GM21737 (cell line): ENCODE data around the gene ABITRAM.
"Not testable (repeated sequence)": the region's sequence is repeated elsewhere in the genome, so short reads cannot be mapped to it uniquely, and the experiment has no call there.

ENCODE experiments used
- ATAC-seq: cut with Tn5 transposase; IDR thresholded peaks from one replicate; pipeline ENCODE4 v1.9.1; 2021; ENCODE audit warnings: mild to moderate bottlenecking, moderate library complexity; ENCODE audit not compliant: unreplicated experiment

Gene ABITRAM

GRCh38 chr9:108928386-108928785 lies 5.8 kb upstream of the ABITRAM start:
- ATAC-seq, result no peak

DNA sequence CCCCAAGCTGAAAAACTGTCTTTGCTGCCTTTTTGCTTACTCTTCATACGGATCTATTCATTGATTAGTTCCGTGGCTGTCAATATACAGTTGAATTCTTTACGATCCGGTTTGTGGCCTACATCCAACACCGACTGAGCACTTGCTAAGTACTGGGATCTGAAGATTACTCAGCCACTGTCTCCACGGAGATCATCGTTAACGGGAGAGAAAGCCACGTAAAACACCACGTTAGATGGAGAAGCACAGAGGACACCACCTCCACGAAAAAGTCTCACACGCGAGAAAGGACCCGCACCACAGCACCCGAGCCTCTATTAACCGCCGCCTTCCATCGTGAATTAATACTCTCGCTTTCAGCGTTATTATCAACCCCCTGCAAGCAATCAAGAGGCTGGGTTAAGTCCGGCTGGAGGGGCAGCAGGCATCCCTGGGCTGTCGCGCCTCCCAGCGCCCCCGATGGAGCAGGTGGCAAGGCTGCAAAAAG lies 926 bp upstream of the ABITRAM start:
- ATAC-seq, result no peak

DNA sequence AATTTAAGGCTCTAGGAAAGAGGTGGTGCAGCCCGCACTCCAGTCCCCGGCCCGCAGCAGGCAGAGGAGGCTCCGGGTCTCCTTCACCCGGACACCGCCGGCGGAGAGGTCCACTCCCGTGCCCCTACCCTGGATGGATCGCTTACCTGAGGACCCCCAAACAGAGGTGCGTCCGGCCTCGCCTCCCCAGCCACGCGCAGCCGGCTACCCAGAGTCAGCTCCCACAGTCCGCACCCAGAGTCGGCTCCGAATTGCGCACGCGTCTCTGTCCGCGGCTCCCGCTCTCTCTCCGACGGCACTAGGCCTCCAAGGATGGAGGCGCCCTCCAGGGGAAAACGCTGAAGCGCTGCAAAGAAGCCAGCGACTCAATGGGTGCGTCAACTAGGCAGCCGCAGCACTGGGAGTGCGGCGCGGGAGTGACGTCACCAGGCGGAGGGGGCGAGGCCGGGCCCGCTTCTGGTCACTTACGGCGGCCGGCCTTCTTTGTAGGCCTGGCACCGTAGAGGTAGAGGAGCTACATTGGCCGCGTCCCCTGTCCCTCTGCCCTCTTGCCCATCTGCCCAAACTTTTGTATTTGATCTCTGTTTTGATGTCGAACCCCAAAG lies 380 bp upstream of the ABITRAM start, which contains the start of gene ELP1:
TSS of gene ELP1 (minus strand) at position 407 of the 605 bp plus-strand sequence. CDS start 2,978 bp downstream, outside the sequence.
- peak; percentile 89 for ATAC-seq

- no peak for ATAC-seq
Observed at GRCh38 chr9:108937561-108938305, 3.5 kb downstream of the ABITRAM start.

GRCh38 chr9:108939975-108940374 lies 5.8 kb downstream of the ABITRAM start:
- ATAC-seq, result no peak

GRCh38 chr9:108950168-108950567 lies 16.0 kb downstream of the ABITRAM start:
- ATAC-seq, result no peak

- no peak for ATAC-seq
Observed at GRCh38 chr9:108951578-108951977, 17.4 kb downstream of the ABITRAM start.

- no peak for ATAC-seq
Observed at GRCh38 chr9:108953983-108954574, 19.9 kb downstream of the ABITRAM start.

DNA sequence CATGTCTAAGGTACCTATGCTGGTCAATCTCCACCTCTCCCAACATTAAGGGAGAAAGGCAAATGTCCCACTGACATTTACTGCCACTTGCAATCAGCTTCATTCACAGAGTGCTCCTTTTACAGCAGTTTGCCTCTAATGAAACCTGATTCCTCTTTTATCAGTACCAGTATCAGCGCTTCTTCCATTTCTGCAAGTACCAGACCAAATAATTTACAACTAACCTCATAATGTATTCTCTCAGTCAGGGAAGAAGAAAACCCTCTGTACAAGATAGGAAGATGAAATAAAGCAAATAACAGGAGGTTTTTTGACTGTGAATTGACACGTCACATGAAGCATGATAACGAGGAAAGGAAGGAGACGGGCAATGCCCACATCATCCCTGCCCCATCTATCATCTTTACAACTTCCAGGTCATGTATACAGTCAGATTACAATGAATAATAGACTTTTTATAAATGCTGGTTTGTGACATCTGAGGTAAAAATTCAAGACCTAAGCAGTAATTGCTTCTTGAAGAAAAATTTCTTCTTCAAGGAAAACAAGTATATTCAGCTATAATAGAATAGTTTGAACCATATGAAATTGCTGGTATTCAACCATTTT lies 21.9 kb downstream of the ABITRAM start:
- no peak for ATAC-seq

GRCh38 chr9:108956631-108957026 lies 22.4 kb downstream of the ABITRAM start:
- no peak for ATAC-seq

GRCh38 chr9:108960331-108960730 lies 26.1 kb downstream of the ABITRAM start:
- ATAC-seq, result no peak

DNA sequence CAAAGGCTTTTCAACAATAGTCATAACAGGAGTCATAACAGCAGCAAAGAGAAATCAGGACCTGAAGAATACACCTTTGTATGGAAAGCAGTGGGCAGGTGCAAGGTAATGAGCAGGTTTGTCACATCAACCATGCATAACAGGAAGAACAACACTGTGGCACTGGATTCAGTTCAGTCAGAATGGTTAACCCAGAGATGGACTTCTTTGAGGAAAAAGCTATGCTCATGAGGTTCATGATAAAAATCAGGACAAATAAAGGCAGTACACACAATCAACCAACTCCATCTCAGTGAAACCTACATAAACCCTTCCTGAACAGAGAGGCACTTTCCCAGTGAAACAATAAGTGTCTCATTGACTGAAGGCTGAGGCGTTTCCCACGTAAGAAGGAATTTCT lies 27.0 kb downstream of the ABITRAM start:
- no peak for ATAC-seq

GRCh38 chr9:108963459-108964143 lies 29.4 kb downstream of the ABITRAM start:
- ATAC-seq, result no peak

GRCh38 chr9:108967916-108968315 lies 33.7 kb downstream of the ABITRAM start:
- ATAC-seq, result no peak

DNA sequence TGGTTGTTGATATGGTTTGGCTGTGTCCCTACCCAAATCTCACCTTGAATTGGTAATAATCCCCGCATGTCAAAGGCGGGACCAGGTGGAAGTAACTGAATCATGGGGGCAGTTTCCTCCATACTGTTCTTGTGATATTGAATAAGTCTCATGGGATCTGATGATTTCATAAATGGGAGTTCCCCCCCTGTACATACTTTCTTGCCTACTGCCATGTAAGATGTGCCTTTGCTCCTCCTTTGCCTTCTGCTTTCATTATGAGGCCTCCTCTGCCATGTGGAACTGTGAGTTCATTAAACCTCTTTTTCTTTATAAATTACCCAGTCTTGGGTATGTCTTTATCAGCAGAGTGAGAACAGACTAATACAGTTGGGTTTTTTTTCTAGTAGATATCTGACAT lies 37.2 kb downstream of the ABITRAM start:
- ATAC-seq, result not testable (repeated sequence)

DNA sequence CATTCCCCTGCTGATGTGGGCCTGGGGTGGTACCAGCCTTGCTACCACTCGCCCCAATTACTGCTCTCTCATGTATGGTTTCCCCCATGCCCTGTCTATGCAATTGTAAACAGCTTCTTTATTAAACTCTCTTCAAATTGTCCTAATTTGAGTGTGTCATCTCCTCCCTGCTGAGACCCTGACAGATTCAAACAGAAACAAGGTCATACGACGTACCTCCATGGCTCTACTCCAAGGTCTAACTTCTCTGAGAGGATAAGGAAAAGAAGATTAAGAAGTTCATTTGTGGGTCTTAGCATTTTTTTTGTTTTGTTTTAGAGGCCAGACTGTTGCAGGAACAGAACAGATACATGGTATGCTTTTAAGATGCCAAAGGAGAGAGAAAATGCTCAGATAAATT lies 38.0 kb downstream of the ABITRAM start:
- no peak for ATAC-seq

GRCh38 chr9:108972626-108973209 lies 38.5 kb downstream of the ABITRAM start:
- ATAC-seq, result no peak

DNA sequence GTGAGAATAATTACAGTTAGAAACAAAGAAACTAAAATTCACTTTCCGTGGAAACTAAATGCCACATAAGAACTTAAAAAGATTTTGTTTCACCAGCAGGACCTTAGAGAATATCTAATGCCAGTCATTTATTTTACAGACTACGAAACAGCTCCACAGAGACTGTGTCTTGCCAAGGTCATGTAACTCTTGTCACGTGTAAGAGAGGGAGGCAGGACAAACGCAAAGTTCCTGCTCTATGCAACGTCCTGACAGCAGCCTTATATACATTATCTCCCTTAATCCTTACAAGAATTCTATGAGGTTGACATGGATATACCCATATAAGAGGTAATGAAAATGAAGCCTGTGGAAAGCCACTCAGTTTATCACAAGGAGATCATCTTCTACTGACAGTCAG lies 39.7 kb downstream of the ABITRAM start:
- no peak for ATAC-seq

- no peak for ATAC-seq
Observed at GRCh38 chr9:108978205-108978604, 44.0 kb downstream of the ABITRAM start.

GRCh38 chr9:108980893-108981292 lies 46.7 kb downstream of the ABITRAM start:
- no peak for ATAC-seq

DNA sequence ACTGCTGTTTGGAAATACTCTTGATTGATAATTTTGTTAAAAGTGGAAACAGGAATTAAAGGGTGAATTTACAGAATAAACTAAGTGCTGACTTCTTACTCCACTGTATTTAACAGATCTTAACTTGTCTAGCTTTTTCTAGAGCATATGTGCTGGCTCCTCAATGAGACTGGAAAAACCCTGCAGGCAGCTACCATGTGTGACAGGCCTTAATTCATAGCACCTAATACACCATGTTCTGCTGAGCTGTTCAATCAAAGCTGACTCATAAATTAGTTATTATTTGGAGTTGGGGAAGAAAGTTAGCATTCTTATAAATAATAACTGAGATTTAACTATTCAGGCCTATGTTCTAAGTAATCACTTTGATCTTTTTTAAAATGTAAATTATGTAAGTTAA lies 49.7 kb downstream of the ABITRAM start:
- no peak for ATAC-seq
